B cell (primary cell): ENCODE data around the gene LRRC45. TPM values are rescaled to one million over a fixed set of nuclear protein-coding genes. Genes with fewer than 3 reads are reported as not detected.

Experiments used
- ATAC-seq: fragments of 200-7000 bp; cut with Tn5 transposase; one replicate; pipeline ENCODE4 v1.10.0; 2021; ENCODE audit warnings: low read depth, mild to moderate bottlenecking, moderate number of reproducible peaks, moderate library complexity
- CTCF ChIA-PET: fragments of 350-600 bp; sonication (Branson Sonifier 250); formaldehyde crosslinking; loops from one replicate; lab custom pipeline; 2021; ENCODE audit warnings: antibody characterized with exemption, inconsistent platforms; lab: Charles Lee
- POLR2A ChIA-PET: fragments of 350-600 bp; sonication (Branson Sonifier 250); formaldehyde crosslinking; loops from one replicate; lab custom pipeline; 2021; ENCODE audit warnings: antibody characterized with exemption; lab: Charles Lee
- DNase-seq: peaks from one replicate; pipeline ENCODE4 v3.0.0; 2013
- H2AFZ ChIP-seq: 2 replicates; pipeline ENCODE4 v1.6.1; 2012; ENCODE audit warnings: mild to moderate bottlenecking, low read depth, low read length; ENCODE audit not compliant: insufficient read depth, poor library complexity, severe bottlenecking
- H3K27ac ChIP-seq, 2 donors: 1 replicate in 1 of 2; 2 replicates in 1 of 2; pipeline ENCODE4 v1.5.1; 2012 to 2013; ENCODE audit warnings: low read length in 2 of 2, mild to moderate bottlenecking in 2 of 2, moderate library complexity in 1 of 2
- H3K27me3 ChIP-seq, 4 experiments: fragments of 200-600 bp in 1 of 4; sonication (generic) in 1 of 4; replicated peaks in 1 of 4; 1 replicate in 2 of 4; 2 replicates in 2 of 4; pipeline versions ENCODE4 v1.6.1 to v1.7.0; 2013 to 2016; ENCODE audit warnings: low read length in 3 of 4, mild to moderate bottlenecking in 2 of 4, mixed read lengths in 1 of 4, moderate library complexity in 1 of 4; ENCODE audit not compliant: insufficient read depth in 4 of 4, control insufficient read depth in 3 of 4; ENCODE audit errors: control extremely low read depth in 1 of 4
- H3K36me3 ChIP-seq, 2 experiments: replicated peaks in 1 of 2; 1 replicate in 1 of 2; 2 replicates in 1 of 2; pipeline versions ENCODE4 v1.6.1 to v1.7.1; 2013; ENCODE audit warnings: low read length in 1 of 2; ENCODE audit not compliant: insufficient read depth in 2 of 2, control insufficient read depth in 1 of 2; ENCODE audit errors: control extremely low read depth in 1 of 2, extremely low read depth in 1 of 2
- H3K4me1 ChIP-seq, 2 donors: fragments of 200-600 bp in 1 of 2; sonication (generic) in 1 of 2; 1 replicate in 1 of 2; 2 replicates in 1 of 2; pipeline versions ENCODE4 v1.5.1 to v1.6.1; 2013 to 2017; ENCODE audit warnings: low read length in 2 of 2; ENCODE audit not compliant: control insufficient read depth in 2 of 2, insufficient read depth in 2 of 2
- H3K4me2 ChIP-seq: replicated peaks from 2 replicates; pipeline ENCODE3; 2012; ENCODE audit warnings: mild to moderate bottlenecking, low read depth, low read length; ENCODE audit not compliant: poor library complexity, severe bottlenecking
- H3K4me3 ChIP-seq, 5 experiments: fragments of 200-600 bp in 1 of 5; sonication (generic) in 1 of 5; 1 replicate in 3 of 5; 2 replicates in 2 of 5; pipeline versions ENCODE4 v1.5.1 to v1.7.0; 2011 to 2016; ENCODE audit warnings: low read length in 4 of 5, mild to moderate bottlenecking in 4 of 5, low read depth in 2 of 5, control low read depth in 1 of 5, moderate library complexity in 1 of 5; ENCODE audit not compliant: insufficient read depth in 1 of 5; ENCODE audit errors: control extremely low read depth in 1 of 5, extremely low read depth in 1 of 5
- H3K79me2 ChIP-seq: fragments of 200-600 bp; sonication (generic); one replicate; pipeline ENCODE4 v1.6.0; 2016; ENCODE audit warnings: low read length; ENCODE audit not compliant: control insufficient read depth, insufficient read depth
- H3K9ac ChIP-seq: fragments of 200-600 bp; sonication (generic); 2 replicates; pipeline ENCODE4 v1.6.1; 2017; ENCODE audit warnings: mild to moderate bottlenecking, low read length, moderate library complexity
- H3K9me3 ChIP-seq, 3 donors: one replicate each; pipeline versions ENCODE4 v1.6.1 to v1.7.1; 2013; ENCODE audit warnings: low read length in 2 of 3; ENCODE audit not compliant: control insufficient read depth in 2 of 3, insufficient read depth in 1 of 3; ENCODE audit errors: control extremely low read depth in 1 of 3
- H4K20me1 ChIP-seq: 2 replicates; pipeline ENCODE4 v1.6.0; 2012; ENCODE audit warnings: mild to moderate bottlenecking, low read length; ENCODE audit not compliant: insufficient read depth, control insufficient read depth, poor library complexity, severe bottlenecking
- H3K27ac Mint-ChIP-seq: one replicate; pipeline ENCODE4 v1.8.0; 2021; ENCODE audit warnings: mixed read lengths
- H3K27me3 Mint-ChIP-seq: one replicate; pipeline ENCODE4 v1.8.0; 2021; ENCODE audit warnings: mixed read lengths
- H3K4me1 Mint-ChIP-seq: one replicate; pipeline ENCODE4 v1.8.0; 2021; ENCODE audit warnings: mixed read lengths
- H3K4me3 Mint-ChIP-seq: one replicate; pipeline ENCODE4 v1.8.0; 2021; ENCODE audit warnings: mixed read lengths
- H3K9me3 Mint-ChIP-seq: one replicate; pipeline ENCODE4 v1.8.0; 2022; ENCODE audit warnings: mixed read lengths; ENCODE audit not compliant: insufficient read depth
- EZH2 ChIP-seq: IDR thresholded peaks from 2 replicates; pipeline ENCODE4 v1.6.1; 2012; ENCODE audit warnings: borderline replicate concordance, low read depth, mild to moderate bottlenecking, moderate library complexity, low read length; ENCODE audit not compliant: insufficient read depth, poor library complexity, severe bottlenecking
- WGBS: methylation state at CpG from one replicate; pipeline ENCODE4 v1.1.5; 2013; ENCODE audit warnings: missing lambda C conversion rate; ENCODE audit not compliant: insufficient coverage; 5-methylcytosine and 5-hydroxymethylcytosine counted together
- intact Hi-C: fragments of 100-400 bp; cut with micrococcal nuclease; formaldehyde crosslinking; loops from one replicate; pipeline ENCODE4 v1.10.0; 2022
- polyA plus RNA-seq: library from polyadenylated mRNA; depleted of rRNA; stranded (reverse); fragments of >200 nt; gene quantifications from 2 replicates; pipeline ENCODE4 v1.2.3, GENCODE V29; 2012
- total RNA-seq, 2 donors: library from RNA; stranded (reverse); fragments of 120-200 nt in 1 of 2; gene quantifications; 1 replicate in 1 of 2; 2 replicates in 1 of 2; pipeline versions ENCODE4 v1.2.3 to v1.2.4, GENCODE V29; 2013 to 2022
- TF ChIP-seq, protein P1 (sequence below): fragments of 200-600 bp; IDR thresholded peaks from one replicate; pipeline ENCODE4 v1.8.0; 2022; ENCODE audit warnings: antibody characterized with exemption, mild to moderate bottlenecking

Gene LRRC45
- total and polyA plus RNA-seq, 2 donors (not counting 1 experiment from before 2014, with no cell fraction given), result 19.4 to 19.6 TPM

DNA sequence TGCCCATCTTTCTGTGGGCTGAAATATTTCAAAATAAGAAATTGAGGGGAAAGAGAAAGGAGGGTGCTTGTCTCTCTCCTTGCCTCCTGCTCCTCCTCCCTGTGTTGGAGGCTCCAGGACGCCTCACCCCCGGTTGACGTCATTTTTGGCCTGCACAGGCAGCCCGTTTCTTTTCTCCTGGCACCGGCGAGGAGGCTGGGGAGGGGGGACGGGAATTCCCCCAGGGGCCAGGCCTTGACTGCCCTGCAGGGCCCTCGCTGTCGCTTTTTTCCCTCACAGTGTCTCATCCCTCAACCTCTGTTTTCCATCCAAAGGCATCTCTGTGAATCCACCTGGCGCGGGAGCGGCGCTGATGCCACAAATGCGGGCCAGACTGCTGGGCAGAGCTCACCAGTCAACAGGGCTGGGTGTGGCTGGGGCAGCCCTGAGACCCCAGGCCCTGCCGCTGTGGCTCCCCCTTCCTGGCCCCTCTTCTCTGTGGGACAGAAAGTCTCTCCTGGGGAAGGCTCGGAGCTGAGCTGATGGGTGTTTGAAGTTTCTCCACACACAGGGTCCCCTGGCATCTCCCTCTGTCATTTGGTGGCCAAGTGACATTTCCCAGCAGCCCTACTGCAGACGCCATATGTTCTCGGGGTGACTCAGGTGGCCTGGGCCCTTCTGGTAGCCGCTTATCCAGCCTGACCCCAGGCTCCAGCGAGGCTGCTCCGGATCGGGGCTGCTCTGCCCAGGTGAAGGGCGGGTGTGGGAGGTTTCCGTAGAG lies 16.5 kb upstream of the LRRC45 start:
- TF ChIP-seq EZH2, result no peak
- TF ChIP-seq, protein P1, sequence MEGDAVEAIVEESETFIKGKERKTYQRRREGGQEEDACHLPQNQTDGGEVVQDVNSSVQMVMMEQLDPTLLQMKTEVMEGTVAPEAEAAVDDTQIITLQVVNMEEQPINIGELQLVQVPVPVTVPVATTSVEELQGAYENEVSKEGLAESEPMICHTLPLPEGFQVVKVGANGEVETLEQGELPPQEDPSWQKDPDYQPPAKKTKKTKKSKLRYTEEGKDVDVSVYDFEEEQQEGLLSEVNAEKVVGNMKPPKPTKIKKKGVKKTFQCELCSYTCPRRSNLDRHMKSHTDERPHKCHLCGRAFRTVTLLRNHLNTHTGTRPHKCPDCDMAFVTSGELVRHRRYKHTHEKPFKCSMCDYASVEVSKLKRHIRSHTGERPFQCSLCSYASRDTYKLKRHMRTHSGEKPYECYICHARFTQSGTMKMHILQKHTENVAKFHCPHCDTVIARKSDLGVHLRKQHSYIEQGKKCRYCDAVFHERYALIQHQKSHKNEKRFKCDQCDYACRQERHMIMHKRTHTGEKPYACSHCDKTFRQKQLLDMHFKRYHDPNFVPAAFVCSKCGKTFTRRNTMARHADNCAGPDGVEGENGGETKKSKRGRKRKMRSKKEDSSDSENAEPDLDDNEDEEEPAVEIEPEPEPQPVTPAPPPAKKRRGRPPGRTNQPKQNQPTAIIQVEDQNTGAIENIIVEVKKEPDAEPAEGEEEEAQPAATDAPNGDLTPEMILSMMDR, result no peak
- peaks cover 3% of the 10 kb centered on the region for H3K79me2 ChIP-seq
- H3K9me3 ChIP-seq, result no peaks in the 10 kb centered on the region
- ATAC-seq, result no peak
- Mint-ChIP-seq H3K4me3 (no peak overlapping the region), H3K9me3 (no peaks in the 10 kb centered on the region), H3K4me1 (no peaks in the 10 kb centered on the region), H3K27ac (no peak overlapping the region), H3K27me3 (no peaks in the 10 kb centered on the region)
- H2AFZ ChIP-seq, result no peak overlapping the region
- H3K4me1 ChIP-seq, result no peaks in the 10 kb centered on the region
- ChIA-PET CTCF (no interaction called here), POLR2A (no interaction called here)
- no peaks in the 10 kb centered on the region for H3K27me3 ChIP-seq
- H3K9ac ChIP-seq, result no peak overlapping the region
- intact Hi-C loops, result no loop called here
- DNase-seq, result no peak
- WGBS, result 95% methylated on average over 22 of the region's 24 CpGs
- H3K36me3 ChIP-seq, result peaks cover 0 to 2% of the 10 kb centered on the region in 2 experiments
- no peak overlapping the region for H3K4me3 ChIP-seq
- H4K20me1 ChIP-seq, result no peaks in the 10 kb centered on the region
- H3K4me2 ChIP-seq, result no peak overlapping the region
- H3K27ac ChIP-seq, result no peak overlapping the region

DNA sequence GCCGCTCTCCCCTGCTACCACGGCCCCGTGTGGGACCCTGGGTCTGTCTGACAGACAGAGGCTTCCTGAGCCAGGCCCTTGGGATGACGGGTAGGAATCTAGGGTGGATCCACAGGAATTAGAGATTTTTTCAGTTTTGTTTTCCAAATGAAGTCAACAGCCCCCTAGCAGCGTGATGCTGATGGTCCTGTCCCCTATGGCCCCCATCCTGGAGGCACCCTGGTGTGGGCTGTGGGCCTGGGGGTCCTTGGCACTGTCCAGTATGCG lies 15.9 kb upstream of the LRRC45 start:
- H3K4me2 ChIP-seq, result no peak overlapping the region
- intact Hi-C loops, result no loop called here
- peaks cover 0 to 5% of the 10 kb centered on the region in 2 experiments for H3K36me3 ChIP-seq
- TF ChIP-seq, protein P1, result no peak
- no peak for TF ChIP-seq EZH2
- H3K27me3 ChIP-seq, result no peaks in the 10 kb centered on the region
- no peaks in the 10 kb centered on the region for H3K9me3 Mint-ChIP-seq
- H3K9me3 ChIP-seq, result no peaks in the 10 kb centered on the region
- H3K4me1 Mint-ChIP-seq, result no peaks in the 10 kb centered on the region
- H3K79me2 ChIP-seq, result peaks cover 3% of the 10 kb centered on the region
- H3K27me3 Mint-ChIP-seq, result no peaks in the 10 kb centered on the region
- no peak overlapping the region for H3K4me3 Mint-ChIP-seq
- H2AFZ ChIP-seq, result no peak overlapping the region
- H3K9ac ChIP-seq, result no peak overlapping the region
- H3K27ac ChIP-seq, result no peak overlapping the region
- DNase-seq (no peak), ATAC-seq (no peak)
- no peaks in the 10 kb centered on the region for H4K20me1 ChIP-seq
- no peak overlapping the region for H3K4me3 ChIP-seq
- POLR2A ChIA-PET, result no interaction called here
- no peaks in the 10 kb centered on the region for H3K4me1 ChIP-seq
- CTCF ChIA-PET, result no interaction called here
- no peak overlapping the region for H3K27ac Mint-ChIP-seq
- 98% methylated on average over 5 of the region's 6 CpGs for WGBS
